DND-41 (cell line): ENCODE results near the gene PAN2.

Experiments used
- ATAC-seq: fragments of 200-7000 bp; cut with Tn5 transposase; 3 replicates; pipeline ENCODE4 v1.9.1; 2021; ENCODE audit warnings: low read depth; ENCODE audit not compliant: insufficient read depth
- DNase-seq: peaks from one replicate; pipeline ENCODE4 v3.0.0-alpha.2; 2020
- H2AFZ ChIP-seq: 2 replicates; pipeline ENCODE4 v1.6.0; 2012; ENCODE audit warnings: low read depth, low read length
- H3K27ac ChIP-seq: 2 replicates; pipeline ENCODE4 v1.5.1; 2012; ENCODE audit warnings: low read length, inconsistent platforms
- H3K27me3 ChIP-seq: fragments of 200-600 bp; sonication (generic); 2 replicates; pipeline ENCODE4 v1.6.0; 2012; ENCODE audit warnings: low read length, mild to moderate bottlenecking, inconsistent platforms; ENCODE audit not compliant: insufficient read depth, poor library complexity
- H3K36me3 ChIP-seq: 2 replicates; pipeline ENCODE4 v1.5.1; 2012; ENCODE audit warnings: low read length, inconsistent platforms; ENCODE audit not compliant: insufficient read depth
- H3K4me1 ChIP-seq: 2 replicates; pipeline ENCODE4 v1.5.1; 2012; ENCODE audit warnings: mild to moderate bottlenecking, low read length; ENCODE audit not compliant: insufficient read depth
- H3K4me2 ChIP-seq: 2 replicates; pipeline ENCODE4 v1.6.0; 2012; ENCODE audit warnings: mild to moderate bottlenecking, moderate library complexity, low read length, inconsistent platforms; ENCODE audit not compliant: insufficient read depth
- H3K4me3 ChIP-seq, 2 experiments: fragments of 200-600 bp in 1 of 2; shearing (Covaris generic) in 1 of 2; 2 replicates each; pipeline ENCODE4 v1.5.1; 2012 to 2016; ENCODE audit warnings: inconsistent platforms in 2 of 2, low read length in 2 of 2, mild to moderate bottlenecking in 2 of 2, low read depth in 1 of 2, moderate library complexity in 1 of 2
- H3K79me2 ChIP-seq: 2 replicates; pipeline ENCODE4 v1.6.0; 2012; ENCODE audit warnings: low read length, inconsistent platforms; ENCODE audit not compliant: insufficient read depth
- H3K9ac ChIP-seq: 2 replicates; pipeline ENCODE4 v1.6.0; 2012; ENCODE audit warnings: low read depth, mild to moderate bottlenecking, inconsistent platforms, low read length, moderate library complexity
- H3K9me3 ChIP-seq: 2 replicates; pipeline ENCODE4 v1.5.1; 2012; ENCODE audit warnings: low read length, moderate library complexity, mild to moderate bottlenecking, inconsistent platforms; ENCODE audit not compliant: insufficient read depth, severe bottlenecking
- H4K20me1 ChIP-seq: 2 replicates; pipeline ENCODE4 v1.6.0; 2012; ENCODE audit warnings: low read length; ENCODE audit not compliant: insufficient read depth
- EZH2 ChIP-seq: IDR thresholded peaks from 3 replicates; pipeline ENCODE4 v1.6.1; 2012; ENCODE audit warnings: borderline replicate concordance, low read depth, mild to moderate bottlenecking, moderate library complexity, low read length, inconsistent platforms; ENCODE audit not compliant: severe bottlenecking
- TF ChIP-seq, protein P1 (sequence below): IDR thresholded peaks from 2 replicates; pipeline ENCODE4 v1.5.1; 2012; ENCODE audit warnings: borderline replicate concordance, low read length, moderate library complexity, mild to moderate bottlenecking; ENCODE audit not compliant: poor library complexity, severe bottlenecking; ENCODE audit errors: extremely low read depth

Gene PAN2

DNA sequence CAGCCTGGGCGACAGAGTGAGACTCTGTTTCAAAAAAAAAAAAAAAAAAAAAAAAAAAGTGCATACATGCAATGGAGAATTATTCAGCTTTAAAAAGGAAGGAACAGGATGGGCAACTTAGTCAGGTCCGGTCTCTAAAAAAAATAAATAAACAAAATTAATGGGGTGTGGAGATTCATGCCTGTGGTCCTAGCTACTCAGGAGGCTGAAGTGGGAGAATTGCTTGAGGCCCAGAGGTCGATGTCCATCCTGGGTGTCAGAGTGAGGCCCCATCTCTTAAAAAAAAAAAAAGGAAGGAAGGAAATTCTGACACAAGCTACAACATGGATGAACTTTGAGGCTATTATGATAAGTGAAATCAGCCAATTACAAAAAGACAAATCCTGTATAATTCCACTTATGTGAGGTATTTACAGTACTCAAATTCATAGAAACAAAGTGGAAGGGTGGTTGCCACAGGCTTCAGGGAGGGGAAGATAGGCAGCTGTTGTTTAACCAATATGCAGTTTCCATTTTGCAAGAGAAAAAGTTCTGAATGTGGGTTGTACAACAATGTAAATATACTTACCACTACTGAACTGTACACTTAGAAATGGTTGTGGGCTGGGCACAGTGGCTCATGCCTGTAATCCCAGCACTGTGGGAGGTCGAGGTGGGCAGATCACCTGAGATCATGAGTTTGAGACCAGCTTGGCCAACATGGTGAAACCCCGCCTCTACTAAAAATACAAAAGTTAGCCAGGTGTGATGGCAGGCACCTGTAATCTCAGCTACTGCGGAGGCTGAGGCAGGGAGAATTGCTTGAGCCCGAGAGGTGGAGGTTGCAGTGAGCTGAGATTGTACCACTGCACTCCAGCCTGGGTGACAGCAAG is 41.2 kb upstream of the PAN2 start:
- H3K4me3 ChIP-seq = no peak overlapping the region
- H3K27me3 ChIP-seq = no peaks in the 10 kb centered on the region
- TF ChIP-seq, protein P1, sequence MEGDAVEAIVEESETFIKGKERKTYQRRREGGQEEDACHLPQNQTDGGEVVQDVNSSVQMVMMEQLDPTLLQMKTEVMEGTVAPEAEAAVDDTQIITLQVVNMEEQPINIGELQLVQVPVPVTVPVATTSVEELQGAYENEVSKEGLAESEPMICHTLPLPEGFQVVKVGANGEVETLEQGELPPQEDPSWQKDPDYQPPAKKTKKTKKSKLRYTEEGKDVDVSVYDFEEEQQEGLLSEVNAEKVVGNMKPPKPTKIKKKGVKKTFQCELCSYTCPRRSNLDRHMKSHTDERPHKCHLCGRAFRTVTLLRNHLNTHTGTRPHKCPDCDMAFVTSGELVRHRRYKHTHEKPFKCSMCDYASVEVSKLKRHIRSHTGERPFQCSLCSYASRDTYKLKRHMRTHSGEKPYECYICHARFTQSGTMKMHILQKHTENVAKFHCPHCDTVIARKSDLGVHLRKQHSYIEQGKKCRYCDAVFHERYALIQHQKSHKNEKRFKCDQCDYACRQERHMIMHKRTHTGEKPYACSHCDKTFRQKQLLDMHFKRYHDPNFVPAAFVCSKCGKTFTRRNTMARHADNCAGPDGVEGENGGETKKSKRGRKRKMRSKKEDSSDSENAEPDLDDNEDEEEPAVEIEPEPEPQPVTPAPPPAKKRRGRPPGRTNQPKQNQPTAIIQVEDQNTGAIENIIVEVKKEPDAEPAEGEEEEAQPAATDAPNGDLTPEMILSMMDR = no peak
- TF ChIP-seq EZH2 = no peak
- no peak overlapping the region for H3K9ac ChIP-seq
- ATAC-seq (no peak), DNase-seq (no peak)
- H3K36me3 ChIP-seq = no peaks in the 10 kb centered on the region
- no peaks in the 10 kb centered on the region for H3K9me3 ChIP-seq
- H3K4me2 ChIP-seq = no peak overlapping the region
- H3K4me1 ChIP-seq = no peaks in the 10 kb centered on the region
- no peaks in the 10 kb centered on the region for H3K79me2 ChIP-seq
- no peak overlapping the region for H3K27ac ChIP-seq
- no peaks in the 10 kb centered on the region for H4K20me1 ChIP-seq
- no peak overlapping the region for H2AFZ ChIP-seq

- Histone ChIP-seq H3K27me3 (no peaks in the 10 kb centered on the region), H3K4me1 (no peaks in the 10 kb centered on the region), H3K27ac (no peak overlapping the region), H3K36me3 (no peaks in the 10 kb centered on the region), H3K4me3 (no peak overlapping the region), H4K20me1 (no peaks in the 10 kb centered on the region), H2AFZ (no peak overlapping the region), H3K79me2 (no peaks in the 10 kb centered on the region), H3K9me3 (no peaks in the 10 kb centered on the region), H3K4me2 (no peak overlapping the region), H3K9ac (no peak overlapping the region)
- ATAC-seq = no peak
- DNase-seq = no peak
- no peak for TF ChIP-seq EZH2
- TF ChIP-seq, protein P1 = no peak
These were observed 39.7 kb upstream of the PAN2 start for GRCh38 chr12:56373515-56373914.

DNA sequence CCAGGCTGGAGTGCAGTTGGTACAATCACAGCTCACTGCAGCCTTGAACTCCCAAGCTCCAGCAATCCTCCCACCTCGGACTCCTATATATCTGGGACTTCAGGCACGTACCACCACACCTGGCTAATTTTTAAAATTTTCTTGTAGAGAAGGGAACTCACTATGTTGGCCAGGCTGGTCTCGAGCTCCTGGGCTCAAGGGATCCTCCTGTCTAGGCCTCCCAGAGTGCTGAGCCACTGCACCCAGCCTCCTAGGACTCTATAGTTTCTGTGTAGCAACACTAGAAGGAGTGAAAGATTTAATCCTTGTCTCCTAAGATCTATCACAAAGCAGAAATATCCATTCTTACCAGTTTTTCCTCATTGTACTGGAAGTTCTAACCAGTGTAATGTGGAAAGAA is 33.1 kb upstream of the PAN2 start:
- no peaks in the 10 kb centered on the region for H3K36me3 ChIP-seq
- no peak for ATAC-seq
- no peaks in the 10 kb centered on the region for H3K9me3 ChIP-seq
- no peak overlapping the region for H3K9ac ChIP-seq
- no peak overlapping the region for H3K27ac ChIP-seq
- no peak for DNase-seq
- no peaks in the 10 kb centered on the region for H3K4me1 ChIP-seq
- no peaks in the 10 kb centered on the region for H4K20me1 ChIP-seq
- H3K4me2 ChIP-seq = no peak overlapping the region
- no peak overlapping the region for H3K4me3 ChIP-seq
- no peaks in the 10 kb centered on the region for H3K27me3 ChIP-seq
- TF ChIP-seq, protein P1 = no peak
- TF ChIP-seq EZH2 = no peak
- no peaks in the 10 kb centered on the region for H3K79me2 ChIP-seq
- H2AFZ ChIP-seq = no peak overlapping the region
